Measurements from ENCODE around the gene RPS6KA4.
"Not testable (repeated sequence)": the region's sequence is repeated elsewhere in the genome, so short reads cannot be mapped to it uniquely, and the experiment has no call there.

Gene RPS6KA4

DNA sequence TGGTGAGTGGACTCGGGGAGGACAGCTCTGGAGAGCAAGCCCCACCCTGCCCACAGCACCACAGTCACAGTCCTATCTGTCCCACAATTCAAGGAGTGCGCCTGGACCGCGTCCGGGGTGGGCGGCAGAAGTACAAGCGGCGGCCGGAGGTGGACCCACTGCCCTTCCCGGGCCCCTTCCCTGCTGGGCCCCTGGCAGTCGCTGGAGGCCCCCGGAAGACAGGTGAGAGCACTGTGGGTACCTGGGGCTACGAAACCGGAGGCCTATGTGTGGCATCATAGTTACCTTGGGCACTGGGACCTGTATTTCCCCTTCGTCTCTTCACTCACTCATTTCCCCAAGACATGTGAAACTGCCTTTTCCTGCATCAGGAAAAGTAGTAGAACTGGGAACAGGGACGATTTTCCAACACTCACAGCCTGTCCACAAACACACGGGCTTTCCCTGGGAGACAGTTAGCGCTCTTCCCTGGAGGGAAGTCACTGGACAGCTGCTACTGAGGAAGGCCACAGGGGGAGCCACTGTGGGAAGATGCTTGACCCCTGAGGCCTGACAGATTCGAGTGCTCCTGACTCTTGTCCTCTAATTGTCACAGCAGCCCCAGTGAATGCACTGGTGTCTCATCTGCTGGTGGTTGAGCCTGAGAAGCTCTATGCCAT, 44.7 kb upstream of the RPS6KA4 start:
- H2BK15ac ChIP-seq (ENCODE audit: low read length): no peak overlapping the region
- H3K4me1 ChIP-seq (ENCODE audit: control insufficient read depth in 2 of 2, insufficient read depth in 1 of 2, low read depth in 1 of 2, low read length in 2 of 2): peaks cover 5 to 10% of the 10 kb centered on the region in 2 donors
- H3K4ac ChIP-seq (ENCODE audit: low read length): no peak overlapping the region
- peaks cover 25% of the 10 kb centered on the region for H3K79me1 ChIP-seq (ENCODE audit: low read depth, low read length)
- WGBS, 2 donors (ENCODE audit: extremely low coverage in 2 of 2, insufficient read length in 2 of 2, insufficient replicate concordance in 1 of 2): no CpG with 5 or more reads among the region's 19 CpGs
- no peak overlapping the region for H2BK5ac ChIP-seq (ENCODE audit: low read length)
- no peak overlapping the region for H2AK5ac ChIP-seq (ENCODE audit: low read depth, low read length)
- H3K36me3 ChIP-seq (replicated peaks in 1 of 2; ENCODE audit: control insufficient read depth in 2 of 2, insufficient read depth in 2 of 2, low read length in 2 of 2): peaks cover 12 to 27% of the 10 kb centered on the region in 2 donors
- H3K4me3 ChIP-seq (ENCODE audit: low read length in 2 of 2): no peak overlapping the region
- no peaks in the 10 kb centered on the region for H3K27me3 ChIP-seq (ENCODE audit: control insufficient read depth in 3 of 3, insufficient read depth in 3 of 3, low read depth in 1 of 3, low read length in 3 of 3)
- H4K8ac ChIP-seq (ENCODE audit: low read depth, low read length): no peak overlapping the region
- no peak overlapping the region for H2BK12ac ChIP-seq (ENCODE audit: low read length)
- no peak overlapping the region for H2AFZ ChIP-seq (ENCODE audit: low read length)
- H3K4me2 ChIP-seq (ENCODE audit: insufficient read depth, low read length, poor library complexity, severe bottlenecking): no peak overlapping the region
- H2BK120ac ChIP-seq (ENCODE audit: low read depth, low read length): no peak overlapping the region
- no peak overlapping the region for H3K14ac ChIP-seq (ENCODE audit: low read length)
- H3K18ac ChIP-seq (ENCODE audit: low read length): no peak overlapping the region
- H4K91ac ChIP-seq (ENCODE audit: low read depth, low read length, poor library complexity): peak overlapping the region; percentile 9
- DNase-seq (ENCODE audit: low spot score): no peak
- H3K27ac ChIP-seq (replicated peaks; ENCODE audit: low read length): no peak overlapping the region
- peak overlapping the region; percentile 60 for H3K9ac ChIP-seq (ENCODE audit: low read depth, low read length, poor library complexity)
- peaks cover 0 to 2% of the 10 kb centered on the region in 2 donors for H3K9me3 ChIP-seq (replicated peaks in 1 of 2; ENCODE audit: control insufficient read depth in 2 of 2, insufficient read depth in 1 of 2, low read depth in 1 of 2, low read length in 2 of 2)
- H3K23ac ChIP-seq (ENCODE audit: low read depth, low read length, poor library complexity): no peak overlapping the region

DNA sequence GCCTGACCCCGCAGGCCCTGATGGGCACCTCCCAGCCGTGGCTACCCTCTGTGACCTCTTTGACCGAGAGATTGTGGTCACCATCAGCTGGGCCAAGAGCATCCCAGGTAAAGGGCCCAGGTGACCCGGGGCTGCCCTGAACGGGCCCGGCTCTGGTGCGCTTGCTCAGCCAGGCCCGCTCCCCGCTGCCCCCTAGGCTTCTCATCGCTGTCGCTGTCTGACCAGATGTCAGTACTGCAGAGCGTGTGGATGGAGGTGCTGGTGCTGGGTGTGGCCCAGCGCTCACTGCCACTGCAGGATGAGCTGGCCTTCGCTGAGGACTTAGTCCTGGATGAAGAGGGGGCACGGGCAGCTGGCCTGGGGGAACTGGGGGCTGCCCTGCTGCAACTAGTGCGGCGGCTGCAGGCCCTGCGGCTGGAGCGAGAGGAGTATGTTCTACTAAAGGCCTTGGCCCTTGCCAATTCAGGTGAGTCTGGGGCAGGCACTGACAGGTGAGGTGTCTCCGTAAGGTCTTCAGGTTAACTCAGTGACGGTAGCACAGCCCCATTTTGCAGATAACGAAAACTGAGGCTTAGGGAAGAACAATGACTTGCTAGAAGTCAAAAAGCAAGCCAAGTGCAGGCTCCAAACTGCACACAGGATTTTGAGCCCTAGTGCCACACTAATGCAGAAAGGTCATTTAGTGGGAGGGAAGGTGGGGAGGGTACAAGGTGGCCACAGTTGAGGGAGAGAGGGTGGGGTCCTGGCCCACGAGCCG, 44.0 kb upstream of the RPS6KA4 start:
- Histone ChIP-seq H3K23ac (ENCODE audit: low read depth, low read length, poor library complexity) (peak overlapping the region; percentile 3), H3K4me2 (ENCODE audit: insufficient read depth, low read length, poor library complexity, severe bottlenecking) (no peak overlapping the region), H4K91ac (ENCODE audit: low read depth, low read length, poor library complexity) (no peak overlapping the region), H2BK120ac (ENCODE audit: low read depth, low read length) (no peak overlapping the region), H3K14ac (ENCODE audit: low read length) (no peak overlapping the region), H3K4ac (ENCODE audit: low read length) (no peak overlapping the region), H2BK12ac (ENCODE audit: low read length) (peak overlapping the region; percentile 90), H3K79me1 (ENCODE audit: low read depth, low read length) (peaks cover 25% of the 10 kb centered on the region), H3K18ac (ENCODE audit: low read length) (no peak overlapping the region), H3K9ac (ENCODE audit: low read depth, low read length, poor library complexity) (no peak overlapping the region), H2BK15ac (ENCODE audit: low read length) (no peak overlapping the region), H3K4me1 (ENCODE audit: control insufficient read depth in 2 of 2, insufficient read depth in 1 of 2, low read depth in 1 of 2, low read length in 2 of 2) (peaks cover 5 to 11% of the 10 kb centered on the region in 2 donors), H4K8ac (ENCODE audit: low read depth, low read length) (no peak overlapping the region), H2AK5ac (ENCODE audit: low read depth, low read length) (peak overlapping the region; percentile 5), H3K36me3 (replicated peaks in 1 of 2; ENCODE audit: control insufficient read depth in 2 of 2, insufficient read depth in 2 of 2, low read length in 2 of 2) (peaks cover 12 to 25% of the 10 kb centered on the region in 2 donors), H2BK5ac (ENCODE audit: low read length) (no peak overlapping the region), H3K27me3 (ENCODE audit: control insufficient read depth in 3 of 3, insufficient read depth in 3 of 3, low read depth in 1 of 3, low read length in 3 of 3) (no peaks in the 10 kb centered on the region), H3K9me3 (replicated peaks in 1 of 2; ENCODE audit: control insufficient read depth in 2 of 2, insufficient read depth in 1 of 2, low read depth in 1 of 2, low read length in 2 of 2) (peaks cover 0 to 2% of the 10 kb centered on the region in 2 donors), H3K4me3 (ENCODE audit: low read length in 2 of 2) (no peak overlapping the region), H2AFZ (ENCODE audit: low read length) (no peak overlapping the region), H3K27ac (replicated peaks; ENCODE audit: low read length) (no peak overlapping the region)
- no peak for DNase-seq (ENCODE audit: low spot score)
- no CpG with 5 or more reads among the region's 24 CpGs for WGBS, 2 donors (ENCODE audit: extremely low coverage in 2 of 2, insufficient read length in 2 of 2, insufficient replicate concordance in 1 of 2)

GRCh38 chr11:64315667-64316526, 43.1 kb upstream of the RPS6KA4 start:
- not testable (repeated sequence) for H2BK15ac ChIP-seq (ENCODE audit: low read length); H4K8ac ChIP-seq (ENCODE audit: low read depth, low read length); H3K9ac ChIP-seq (ENCODE audit: low read depth, low read length, poor library complexity); H3K4me2 ChIP-seq (ENCODE audit: insufficient read depth, low read length, poor library complexity, severe bottlenecking); H3K4ac ChIP-seq (ENCODE audit: low read length); H2BK5ac ChIP-seq (ENCODE audit: low read length); H4K91ac ChIP-seq (ENCODE audit: low read depth, low read length, poor library complexity); DNase-seq (ENCODE audit: low spot score); H3K27ac ChIP-seq (replicated peaks; ENCODE audit: low read length); H3K9me3 ChIP-seq (replicated peaks in 1 of 2; ENCODE audit: control insufficient read depth in 2 of 2, insufficient read depth in 1 of 2, low read depth in 1 of 2, low read length in 2 of 2); H2BK120ac ChIP-seq (ENCODE audit: low read depth, low read length); H3K14ac ChIP-seq (ENCODE audit: low read length); H3K18ac ChIP-seq (ENCODE audit: low read length); H3K27me3 ChIP-seq (ENCODE audit: control insufficient read depth in 3 of 3, insufficient read depth in 3 of 3, low read depth in 1 of 3, low read length in 3 of 3); H2BK12ac ChIP-seq (ENCODE audit: low read length); H2AFZ ChIP-seq (ENCODE audit: low read length)
- peak overlapping the region in 1 of 2 donors; percentile 72 for H3K4me3 ChIP-seq (ENCODE audit: low read length in 2 of 2)
- H3K23ac ChIP-seq (ENCODE audit: low read depth, low read length, poor library complexity): peak overlapping the region; percentile 3
- WGBS, 2 donors (ENCODE audit: extremely low coverage in 2 of 2, insufficient read length in 2 of 2, insufficient replicate concordance in 1 of 2): no CpG with 5 or more reads among the region's 25 CpGs
- peaks cover 25% of the 10 kb centered on the region for H3K79me1 ChIP-seq (ENCODE audit: low read depth, low read length)
- peak overlapping the region; percentile 5 for H2AK5ac ChIP-seq (ENCODE audit: low read depth, low read length)
- peaks cover 5 to 11% of the 10 kb centered on the region in 2 donors for H3K4me1 ChIP-seq (ENCODE audit: control insufficient read depth in 2 of 2, insufficient read depth in 1 of 2, low read depth in 1 of 2, low read length in 2 of 2)
- H3K36me3 ChIP-seq (replicated peaks in 1 of 2; ENCODE audit: control insufficient read depth in 2 of 2, insufficient read depth in 2 of 2, low read length in 2 of 2): peaks cover 14 to 29% of the 10 kb centered on the region in 2 donors

All from neuronal stem cell (in vitro differentiated cells).